EL (cell line): Measurements from ENCODE around the gene PUDP.
"Not testable (repeated sequence)": the region's sequence is repeated elsewhere in the genome, so short reads cannot be mapped to it uniquely, and the experiment has no call there.

Experiments used
- DNase-seq: peaks from one replicate; pipeline ENCODE4 v3.0.0-alpha.2; 2016

The PUDP gene

GRCh38 chrX:7109049-7109531 is 38.9 kb downstream of the PUDP start:
- no peak for DNase-seq

- DNase-seq = no peak
Observed at GRCh38 chrX:7108030-7108429, 39.9 kb downstream of the PUDP start.

- DNase-seq = no peak
Observed at GRCh38 chrX:7106649-7107048, 41.3 kb downstream of the PUDP start.

- DNase-seq = no peak
Observed at GRCh38 chrX:7102119-7102518, 45.8 kb downstream of the PUDP start.

- no peak for DNase-seq
Observed at GRCh38 chrX:7100022-7100421, 47.9 kb downstream of the PUDP start.

- DNase-seq = not testable (repeated sequence)
Observed at GRCh38 chrX:7095657-7096056, 52.3 kb downstream of the PUDP start.

GRCh38 chrX:7093305-7093704 is 54.6 kb downstream of the PUDP start:
- DNase-seq = no peak

GRCh38 chrX:7092543-7092942 is 55.4 kb downstream of the PUDP start:
- no peak for DNase-seq

GRCh38 chrX:7091923-7092322 is 56.0 kb downstream of the PUDP start:
- DNase-seq = no peak

GRCh38 chrX:7090641-7091040 is 57.3 kb downstream of the PUDP start:
- no peak for DNase-seq

GRCh38 chrX:7088968-7089615 is 58.9 kb downstream of the PUDP start:
- no peak for DNase-seq

GRCh38 chrX:7086384-7086783 is 61.6 kb downstream of the PUDP start:
- DNase-seq = peak; percentile 8

GRCh38 chrX:7085879-7086278 is 62.1 kb downstream of the PUDP start:
- no peak for DNase-seq

GRCh38 chrX:7084841-7085240 is 63.1 kb downstream of the PUDP start:
- no peak for DNase-seq

GRCh38 chrX:7083468-7084396 is 64.2 kb downstream of the PUDP start:
- peak; percentile 86 for DNase-seq

GRCh38 chrX:7083021-7083420 is 64.9 kb downstream of the PUDP start:
- no peak for DNase-seq

GRCh38 chrX:7082556-7082955 is 65.4 kb downstream of the PUDP start:
- DNase-seq = no peak

- DNase-seq = no peak
Observed at GRCh38 chrX:7077241-7078230, 70.4 kb downstream of the PUDP start.

GRCh38 chrX:7076245-7076661 is 71.7 kb downstream of the PUDP start:
- DNase-seq = no peak

- no peak for DNase-seq
Observed at GRCh38 chrX:7074908-7075204, 73.1 kb downstream of the PUDP start.

- DNase-seq = no peak
Observed at GRCh38 chrX:7074148-7074907, 73.6 kb downstream of the PUDP start.

- no peak for DNase-seq
Observed at GRCh38 chrX:7073336-7073735, 74.6 kb downstream of the PUDP start.
